ENCODE measurements around the gene PTPN20.
A peak's percentile ranks its signal among the peaks of the same experiment; 100 is the strongest.
"Not testable (repeated sequence)": the region's sequence is repeated elsewhere in the genome, so short reads cannot be mapped to it uniquely, and the experiment has no call there.

DNA sequence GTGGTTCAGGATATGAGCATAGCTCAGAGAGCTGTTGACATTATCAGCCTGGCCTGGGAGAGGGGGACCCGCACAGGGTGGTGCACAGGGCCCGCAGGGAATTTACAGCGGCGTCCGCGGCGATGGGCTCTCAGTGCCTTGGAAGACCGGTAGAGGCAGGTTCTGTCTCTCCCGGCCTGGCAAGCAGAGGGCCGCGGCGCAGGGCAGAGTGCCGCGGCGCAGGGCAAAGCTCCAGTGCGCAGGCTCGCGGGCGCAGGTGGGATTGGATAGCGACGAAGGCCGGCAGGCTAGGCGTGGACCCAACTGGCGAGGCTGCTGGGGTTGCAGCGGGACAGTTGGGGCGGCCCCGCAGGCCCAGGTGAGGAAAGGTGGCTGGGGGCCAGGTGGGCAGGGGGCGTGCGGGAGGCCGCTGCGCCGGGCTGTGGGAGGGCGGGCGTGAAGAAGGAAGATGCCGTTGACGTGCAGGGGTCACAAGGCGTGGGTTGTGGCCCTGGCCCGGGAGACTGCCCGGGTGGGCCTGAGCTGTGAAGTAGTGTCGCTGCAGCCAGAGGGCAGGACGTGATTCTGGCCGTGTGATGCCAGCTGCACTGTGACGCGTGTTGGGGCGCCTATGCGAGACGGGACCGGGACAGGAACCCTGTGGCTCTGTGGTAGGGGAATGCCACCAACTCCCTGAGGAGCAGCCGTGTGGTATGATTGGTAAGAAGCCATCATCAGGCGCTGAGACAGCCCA, at the start of gene PTPN20:
- TF ChIP-seq POLR2A (IDR thresholded peaks at IDR 0.05; ENCODE audit: low read length): 0 out of 2 replicates have a peak, but pooled peaks have one; percentile 14
- TF ChIP-seq, protein P1, sequence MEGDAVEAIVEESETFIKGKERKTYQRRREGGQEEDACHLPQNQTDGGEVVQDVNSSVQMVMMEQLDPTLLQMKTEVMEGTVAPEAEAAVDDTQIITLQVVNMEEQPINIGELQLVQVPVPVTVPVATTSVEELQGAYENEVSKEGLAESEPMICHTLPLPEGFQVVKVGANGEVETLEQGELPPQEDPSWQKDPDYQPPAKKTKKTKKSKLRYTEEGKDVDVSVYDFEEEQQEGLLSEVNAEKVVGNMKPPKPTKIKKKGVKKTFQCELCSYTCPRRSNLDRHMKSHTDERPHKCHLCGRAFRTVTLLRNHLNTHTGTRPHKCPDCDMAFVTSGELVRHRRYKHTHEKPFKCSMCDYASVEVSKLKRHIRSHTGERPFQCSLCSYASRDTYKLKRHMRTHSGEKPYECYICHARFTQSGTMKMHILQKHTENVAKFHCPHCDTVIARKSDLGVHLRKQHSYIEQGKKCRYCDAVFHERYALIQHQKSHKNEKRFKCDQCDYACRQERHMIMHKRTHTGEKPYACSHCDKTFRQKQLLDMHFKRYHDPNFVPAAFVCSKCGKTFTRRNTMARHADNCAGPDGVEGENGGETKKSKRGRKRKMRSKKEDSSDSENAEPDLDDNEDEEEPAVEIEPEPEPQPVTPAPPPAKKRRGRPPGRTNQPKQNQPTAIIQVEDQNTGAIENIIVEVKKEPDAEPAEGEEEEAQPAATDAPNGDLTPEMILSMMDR (IDR thresholded peaks at IDR 0.05): not testable (repeated sequence)
- TF ChIP-seq PHF8 (IDR thresholded peaks at IDR 0.05; ENCODE audit: borderline replicate concordance, low read depth); ZFP36 (IDR thresholded peaks at IDR 0.05; ENCODE audit: borderline replicate concordance, partially characterized antibody); CEBPB (IDR thresholded peaks at IDR 0.05); FOSL2 (IDR thresholded peaks at IDR 0.05); FOSL2 (CRISPR knock-in tag; IDR thresholded peaks at IDR 0.05): not testable (repeated sequence)
- TF ChIP-seq, protein P2, sequence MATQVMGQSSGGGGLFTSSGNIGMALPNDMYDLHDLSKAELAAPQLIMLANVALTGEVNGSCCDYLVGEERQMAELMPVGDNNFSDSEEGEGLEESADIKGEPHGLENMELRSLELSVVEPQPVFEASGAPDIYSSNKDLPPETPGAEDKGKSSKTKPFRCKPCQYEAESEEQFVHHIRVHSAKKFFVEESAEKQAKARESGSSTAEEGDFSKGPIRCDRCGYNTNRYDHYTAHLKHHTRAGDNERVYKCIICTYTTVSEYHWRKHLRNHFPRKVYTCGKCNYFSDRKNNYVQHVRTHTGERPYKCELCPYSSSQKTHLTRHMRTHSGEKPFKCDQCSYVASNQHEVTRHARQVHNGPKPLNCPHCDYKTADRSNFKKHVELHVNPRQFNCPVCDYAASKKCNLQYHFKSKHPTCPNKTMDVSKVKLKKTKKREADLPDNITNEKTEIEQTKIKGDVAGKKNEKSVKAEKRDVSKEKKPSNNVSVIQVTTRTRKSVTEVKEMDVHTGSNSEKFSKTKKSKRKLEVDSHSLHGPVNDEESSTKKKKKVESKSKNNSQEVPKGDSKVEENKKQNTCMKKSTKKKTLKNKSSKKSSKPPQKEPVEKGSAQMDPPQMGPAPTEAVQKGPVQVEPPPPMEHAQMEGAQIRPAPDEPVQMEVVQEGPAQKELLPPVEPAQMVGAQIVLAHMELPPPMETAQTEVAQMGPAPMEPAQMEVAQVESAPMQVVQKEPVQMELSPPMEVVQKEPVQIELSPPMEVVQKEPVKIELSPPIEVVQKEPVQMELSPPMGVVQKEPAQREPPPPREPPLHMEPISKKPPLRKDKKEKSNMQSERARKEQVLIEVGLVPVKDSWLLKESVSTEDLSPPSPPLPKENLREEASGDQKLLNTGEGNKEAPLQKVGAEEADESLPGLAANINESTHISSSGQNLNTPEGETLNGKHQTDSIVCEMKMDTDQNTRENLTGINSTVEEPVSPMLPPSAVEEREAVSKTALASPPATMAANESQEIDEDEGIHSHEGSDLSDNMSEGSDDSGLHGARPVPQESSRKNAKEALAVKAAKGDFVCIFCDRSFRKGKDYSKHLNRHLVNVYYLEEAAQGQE (IDR thresholded peaks at IDR 0.05): not testable (repeated sequence)
